ENCODE results near the gene SPATS2L. TPM values are rescaled to one million over a fixed set of nuclear protein-coding genes. Genes with fewer than 3 reads are reported as not detected.

Gene SPATS2L
- total RNA-seq, 1 donor from 2014 or later = 29.1 TPM

DNA sequence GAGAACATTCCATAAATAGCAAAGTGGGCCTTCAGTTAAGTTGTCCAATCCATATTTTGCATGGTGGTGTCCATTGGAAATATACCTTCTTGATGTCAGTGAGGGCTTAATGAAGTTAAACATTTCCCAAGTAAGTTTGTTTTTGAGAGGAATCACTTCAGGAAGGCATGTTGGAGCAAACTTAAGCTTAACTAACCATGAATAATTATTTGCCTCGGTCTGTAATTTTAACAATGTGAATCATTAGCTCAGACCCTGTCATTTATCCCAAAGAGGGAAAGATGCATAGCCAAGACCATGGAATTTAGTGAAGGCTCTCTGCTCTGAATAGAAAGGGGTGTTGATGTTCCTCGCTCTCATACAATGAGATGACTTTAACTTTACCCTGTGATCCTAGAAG lies 47.4 kb downstream of the SPATS2L start:
- H3K9ac ChIP-seq = no peak overlapping the region
- peaks cover 21% of the 10 kb centered on the region for H3F3A ChIP-seq (ENCODE audit: low read depth)
- H2AFZ ChIP-seq (replicated peaks) = no peak overlapping the region
- no peak overlapping the region for H3K4me3 ChIP-seq
- no peaks in the 10 kb centered on the region for H4K20me1 ChIP-seq (ENCODE audit: low read depth)
- no peak overlapping the region for H3K4me3 Mint-ChIP-seq
- peaks cover 51% of the 10 kb centered on the region for H3K4me1 ChIP-seq
- no peaks in the 10 kb centered on the region for H3K27me3 ChIP-seq
- peaks cover 6% of the 10 kb centered on the region for H3K79me2 ChIP-seq (ENCODE audit: low read depth)
- no peaks in the 10 kb centered on the region for H3K36me3 ChIP-seq
- H3K4me1 Mint-ChIP-seq = peaks cover 60% of the 10 kb centered on the region
- peaks cover 2% of the 10 kb centered on the region for H3K27me3 Mint-ChIP-seq (ENCODE audit: insufficient read depth, low read depth)
- no peak overlapping the region for H3K27ac ChIP-seq
- H3K27ac Mint-ChIP-seq = no peak overlapping the region
- no peak overlapping the region for H3K4me2 ChIP-seq
- peaks cover 6% of the 10 kb centered on the region for H3K36me3 Mint-ChIP-seq
- H3K9me3 ChIP-seq (ENCODE audit: low read depth) = no peaks in the 10 kb centered on the region
- TF ChIP-seq EZH2phosphoT487 (IDR thresholded peaks at IDR 0.05) (no peak), EZH2 (IDR thresholded peaks at IDR 0.05) (no peak)
- TF ChIP-seq, protein P1, sequence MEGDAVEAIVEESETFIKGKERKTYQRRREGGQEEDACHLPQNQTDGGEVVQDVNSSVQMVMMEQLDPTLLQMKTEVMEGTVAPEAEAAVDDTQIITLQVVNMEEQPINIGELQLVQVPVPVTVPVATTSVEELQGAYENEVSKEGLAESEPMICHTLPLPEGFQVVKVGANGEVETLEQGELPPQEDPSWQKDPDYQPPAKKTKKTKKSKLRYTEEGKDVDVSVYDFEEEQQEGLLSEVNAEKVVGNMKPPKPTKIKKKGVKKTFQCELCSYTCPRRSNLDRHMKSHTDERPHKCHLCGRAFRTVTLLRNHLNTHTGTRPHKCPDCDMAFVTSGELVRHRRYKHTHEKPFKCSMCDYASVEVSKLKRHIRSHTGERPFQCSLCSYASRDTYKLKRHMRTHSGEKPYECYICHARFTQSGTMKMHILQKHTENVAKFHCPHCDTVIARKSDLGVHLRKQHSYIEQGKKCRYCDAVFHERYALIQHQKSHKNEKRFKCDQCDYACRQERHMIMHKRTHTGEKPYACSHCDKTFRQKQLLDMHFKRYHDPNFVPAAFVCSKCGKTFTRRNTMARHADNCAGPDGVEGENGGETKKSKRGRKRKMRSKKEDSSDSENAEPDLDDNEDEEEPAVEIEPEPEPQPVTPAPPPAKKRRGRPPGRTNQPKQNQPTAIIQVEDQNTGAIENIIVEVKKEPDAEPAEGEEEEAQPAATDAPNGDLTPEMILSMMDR (IDR thresholded peaks at IDR 0.05) = no peak
- DNase-seq (ENCODE audit: low spot score) = no peak
- H3K9me3 Mint-ChIP-seq = no peaks in the 10 kb centered on the region

DNA sequence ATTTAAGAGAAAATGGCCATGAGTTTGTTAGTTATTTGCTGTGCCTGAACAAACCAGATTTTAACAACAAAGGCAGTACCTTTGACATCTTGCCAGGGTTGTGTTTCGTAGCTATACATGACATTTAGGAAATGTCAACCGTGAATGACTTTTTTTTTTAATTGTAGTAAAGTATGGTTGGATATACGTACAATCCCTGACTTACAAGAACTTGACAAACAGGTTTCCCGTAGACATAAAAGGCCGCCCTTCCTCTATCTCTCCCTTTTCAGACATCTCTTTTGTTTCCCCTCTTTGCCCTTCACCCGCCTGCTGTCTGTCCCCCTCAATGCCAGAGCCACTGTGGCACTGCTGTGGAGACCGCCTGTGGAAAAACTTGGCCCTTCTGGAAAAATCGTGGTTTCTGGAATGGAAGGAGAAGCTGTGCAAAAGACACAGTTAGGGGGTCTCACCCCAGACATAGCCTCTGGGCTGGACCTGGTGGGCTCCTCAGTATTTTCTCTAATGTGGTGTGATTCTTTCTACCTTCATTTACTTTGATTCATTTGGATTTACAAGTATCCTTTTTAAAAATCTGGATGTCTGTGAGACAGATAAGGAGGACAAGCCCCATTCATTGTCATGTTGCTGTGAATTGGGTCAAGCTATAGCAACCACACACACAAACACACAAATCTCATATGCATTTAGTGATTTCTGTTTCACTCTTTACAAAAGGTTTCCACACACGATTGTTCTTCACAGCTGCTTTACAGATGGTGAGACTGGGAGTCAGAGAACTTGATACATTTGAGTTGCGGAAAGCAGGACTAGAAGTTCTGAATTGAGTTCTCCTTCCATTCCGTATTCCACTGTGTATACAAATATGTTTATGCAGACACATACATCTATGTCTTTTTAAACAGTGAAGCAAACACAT lies 48.6 kb downstream of the SPATS2L start:
- Mint-ChIP-seq H3K27ac (no peak overlapping the region), H3K4me1 (peaks cover 63% of the 10 kb centered on the region), H3K9me3 (no peaks in the 10 kb centered on the region), H3K36me3 (peaks cover 2% of the 10 kb centered on the region), H3K27me3 (ENCODE audit: insufficient read depth, low read depth) (peaks cover 2% of the 10 kb centered on the region), H3K4me3 (no peak overlapping the region)
- no peak overlapping the region for H2AFZ ChIP-seq (replicated peaks)
- no peaks in the 10 kb centered on the region for H3K9me3 ChIP-seq (ENCODE audit: low read depth)
- no peak overlapping the region for H3K27ac ChIP-seq
- no peak overlapping the region for H3K4me2 ChIP-seq
- no peak for DNase-seq (ENCODE audit: low spot score)
- H3K4me1 ChIP-seq = peaks cover 52% of the 10 kb centered on the region
- no peaks in the 10 kb centered on the region for H3K36me3 ChIP-seq
- H3K9ac ChIP-seq = no peak overlapping the region
- H4K20me1 ChIP-seq (ENCODE audit: low read depth) = no peaks in the 10 kb centered on the region
- no peaks in the 10 kb centered on the region for H3K27me3 ChIP-seq
- H3F3A ChIP-seq (ENCODE audit: low read depth) = peaks cover 21% of the 10 kb centered on the region
- no peak for TF ChIP-seq EZH2 (IDR thresholded peaks at IDR 0.05)
- TF ChIP-seq, protein P1 (IDR thresholded peaks at IDR 0.05) = no peak
- TF ChIP-seq EZH2phosphoT487 (IDR thresholded peaks at IDR 0.05) = no peak
- H3K79me2 ChIP-seq (ENCODE audit: low read depth) = peaks cover 6% of the 10 kb centered on the region
- no peak overlapping the region for H3K4me3 ChIP-seq

DNA sequence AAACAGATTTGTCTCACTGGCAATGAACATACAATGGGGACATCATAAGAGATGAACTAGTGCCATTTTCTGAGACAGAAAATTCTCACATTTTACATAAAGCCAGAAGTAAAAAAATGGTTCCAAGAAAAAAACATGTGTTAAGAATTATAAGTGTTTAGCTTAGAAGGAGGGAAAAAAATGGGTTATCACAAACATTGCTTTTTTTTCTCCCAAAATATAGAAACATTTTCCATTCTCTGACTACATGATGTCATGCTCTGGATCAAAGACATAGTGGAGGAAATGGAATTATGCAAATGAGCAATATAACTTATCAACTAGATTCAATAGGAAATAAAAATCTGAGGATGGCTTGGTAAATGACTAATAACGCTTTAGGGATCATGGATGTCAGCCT lies 49.8 kb downstream of the SPATS2L start:
- Histone ChIP-seq H3K27ac (no peak overlapping the region), H3K4me1 (peaks cover 51% of the 10 kb centered on the region), H3K36me3 (no peaks in the 10 kb centered on the region), H3K4me3 (no peak overlapping the region), H3K4me2 (no peak overlapping the region), H3K27me3 (no peaks in the 10 kb centered on the region), H3K9ac (no peak overlapping the region), H3K9me3 (ENCODE audit: low read depth) (no peaks in the 10 kb centered on the region), H4K20me1 (ENCODE audit: low read depth) (no peaks in the 10 kb centered on the region), H3K79me2 (ENCODE audit: low read depth) (peaks cover 6% of the 10 kb centered on the region), H2AFZ (replicated peaks) (no peak overlapping the region), H3F3A (ENCODE audit: low read depth) (peaks cover 17% of the 10 kb centered on the region)
- DNase-seq (ENCODE audit: low spot score) = no peak
- TF ChIP-seq EZH2phosphoT487 (IDR thresholded peaks at IDR 0.05) = no peak
- no peak for TF ChIP-seq EZH2 (IDR thresholded peaks at IDR 0.05)
- TF ChIP-seq, protein P1 (IDR thresholded peaks at IDR 0.05) = no peak
- Mint-ChIP-seq H3K36me3 (no peaks in the 10 kb centered on the region), H3K4me1 (peaks cover 61% of the 10 kb centered on the region), H3K9me3 (no peaks in the 10 kb centered on the region), H3K27me3 (ENCODE audit: insufficient read depth, low read depth) (peaks cover 2% of the 10 kb centered on the region), H3K27ac (peak overlapping the region; percentile 42), H3K4me3 (no peak overlapping the region)
